C4-2B (cell line): Measurements from ENCODE around the gene P2RX5.

Experiments
- CTCF ChIP-seq: fragments of 450-650 bp; conservative IDR thresholded peaks from 2 replicates; pipeline ENCODE4 v1.5.1; 2017; ENCODE audit warnings: mild to moderate bottlenecking
- ZFX ChIP-seq: fragments of 450-650 bp; IDR thresholded peaks from 2 replicates; pipeline ENCODE4 v1.6.1; 2017

- TF ChIP-seq CTCF (no peak), ZFX (no peak)
Measured at GRCh38 chr17:3658784-3659449, 37.0 kb downstream of the P2RX5 start.
